Activated T-cell treated with anti-CD3 and anti-CD28 coated beads for 1 hour (primary cell): ENCODE results near the gene GPR162.
"Not testable (repeated sequence)": the region's sequence is repeated elsewhere in the genome, so short reads cannot be mapped to it uniquely, and the experiment has no call there.

Experiments used
- DNase-seq: peaks from one replicate; pipeline ENCODE4 v3.0.0-alpha.2; 2020; ENCODE audit warnings: low read depth

The GPR162 gene

GRCh38 chr12:6854036-6854435 lies 32.4 kb downstream of the GPR162 start:
- no peak for DNase-seq

GRCh38 chr12:6855322-6855721 lies 33.7 kb downstream of the GPR162 start:
- no peak for DNase-seq

- no peak for DNase-seq
Observed at GRCh38 chr12:6858799-6859198, 37.2 kb downstream of the GPR162 start.

GRCh38 chr12:6860116-6860515 lies 38.5 kb downstream of the GPR162 start:
- no peak for DNase-seq

GRCh38 chr12:6860942-6861341 lies 39.3 kb downstream of the GPR162 start:
- no peak for DNase-seq

- DNase-seq = no peak
Observed at GRCh38 chr12:6861391-6861790, 39.8 kb downstream of the GPR162 start.

- DNase-seq = no peak
Observed at GRCh38 chr12:6863033-6863432, 41.4 kb downstream of the GPR162 start.

- no peak for DNase-seq
Observed at GRCh38 chr12:6863586-6864321, 42.1 kb downstream of the GPR162 start.

GRCh38 chr12:6865307-6865706 lies 43.7 kb downstream of the GPR162 start:
- not testable (repeated sequence) for DNase-seq

- DNase-seq = no peak
Observed at GRCh38 chr12:6866163-6866919, 44.7 kb downstream of the GPR162 start.

GRCh38 chr12:6866920-6867412 lies 45.3 kb downstream of the GPR162 start:
- no peak for DNase-seq

GRCh38 chr12:6867413-6868210 lies 46.0 kb downstream of the GPR162 start, which contains the start of gene TPI1:
Gene TPI1, plus strand, starts transcription at chr12:6867531. Its CDS starts 36 bp downstream, at chr12:6867567.
- DNase-seq = peak; percentile 68

GRCh38 chr12:6868211-6869048 lies 46.8 kb downstream of the GPR162 start:
- DNase-seq = no peak

- DNase-seq = peak; percentile 82
Observed at GRCh38 chr12:6869049-6870021, 47.7 kb downstream of the GPR162 start.

GRCh38 chr12:6870304-6870703 lies 48.7 kb downstream of the GPR162 start:
- DNase-seq = not testable (repeated sequence)

- DNase-seq = no peak
Observed at GRCh38 chr12:6871052-6871957, 49.7 kb downstream of the GPR162 start.

- DNase-seq = peak; percentile 84
Observed at GRCh38 chr12:6872073-6873048, 50.7 kb downstream of the GPR162 start.
